DOHH2 (cell line): ENCODE measurements around the gene UBE2L6.

ENCODE experiments used
- EZH2phosphoT487 ChIP-seq: fragments of 200-600 bp; sonication (generic); IDR thresholded peaks from 2 replicates; pipeline ENCODE4 v1.6.1; 2017; ENCODE audit warnings: borderline replicate concordance, mild to moderate bottlenecking, antibody characterized with exemption, low read length, moderate library complexity, mixed read lengths
- TF ChIP-seq, protein P1 (sequence below): fragments of 200-600 bp; sonication (generic); IDR thresholded peaks from one replicate; pipeline ENCODE4 v1.5.1; 2014; ENCODE audit warnings: antibody characterized with exemption, mild to moderate bottlenecking, low read depth, low read length; ENCODE audit not compliant: poor library complexity, severe bottlenecking

DNA sequence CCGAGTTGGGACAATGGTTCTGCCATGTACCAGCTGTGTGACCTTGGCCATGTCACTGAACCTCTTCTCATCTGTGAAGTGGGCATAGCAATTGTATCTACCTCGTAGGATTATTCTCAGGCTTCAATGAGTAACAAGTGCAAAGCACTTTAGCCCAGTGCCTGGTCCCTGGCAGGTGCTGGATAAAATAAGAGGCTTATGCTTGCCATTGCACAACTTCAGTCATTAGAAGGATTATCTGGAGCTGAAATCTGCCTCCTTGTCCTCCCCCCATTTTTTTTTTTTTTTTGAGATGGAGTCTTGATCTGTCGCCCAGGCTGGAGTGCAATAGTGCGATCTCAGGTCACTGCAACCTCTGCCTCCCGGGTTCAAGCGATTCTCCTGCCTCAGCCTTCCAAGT lies 22.9 kb downstream of the UBE2L6 start:
- TF ChIP-seq, protein P1, sequence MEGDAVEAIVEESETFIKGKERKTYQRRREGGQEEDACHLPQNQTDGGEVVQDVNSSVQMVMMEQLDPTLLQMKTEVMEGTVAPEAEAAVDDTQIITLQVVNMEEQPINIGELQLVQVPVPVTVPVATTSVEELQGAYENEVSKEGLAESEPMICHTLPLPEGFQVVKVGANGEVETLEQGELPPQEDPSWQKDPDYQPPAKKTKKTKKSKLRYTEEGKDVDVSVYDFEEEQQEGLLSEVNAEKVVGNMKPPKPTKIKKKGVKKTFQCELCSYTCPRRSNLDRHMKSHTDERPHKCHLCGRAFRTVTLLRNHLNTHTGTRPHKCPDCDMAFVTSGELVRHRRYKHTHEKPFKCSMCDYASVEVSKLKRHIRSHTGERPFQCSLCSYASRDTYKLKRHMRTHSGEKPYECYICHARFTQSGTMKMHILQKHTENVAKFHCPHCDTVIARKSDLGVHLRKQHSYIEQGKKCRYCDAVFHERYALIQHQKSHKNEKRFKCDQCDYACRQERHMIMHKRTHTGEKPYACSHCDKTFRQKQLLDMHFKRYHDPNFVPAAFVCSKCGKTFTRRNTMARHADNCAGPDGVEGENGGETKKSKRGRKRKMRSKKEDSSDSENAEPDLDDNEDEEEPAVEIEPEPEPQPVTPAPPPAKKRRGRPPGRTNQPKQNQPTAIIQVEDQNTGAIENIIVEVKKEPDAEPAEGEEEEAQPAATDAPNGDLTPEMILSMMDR = no peak
- no peak for TF ChIP-seq EZH2phosphoT487
